GM18909 (cell line): ENCODE measurements around the gene SPRR4.

Experiments used
- ATAC-seq: cut with Tn5 transposase; IDR thresholded peaks from one replicate; pipeline ENCODE4 v1.9.1; 2021; ENCODE audit warnings: mild to moderate bottlenecking; ENCODE audit not compliant: unreplicated experiment, poor library complexity

SPRR4 gene

GRCh38 chr1:152964536-152964935 is 5.9 kb upstream of the SPRR4 start:
- no peak for ATAC-seq

DNA sequence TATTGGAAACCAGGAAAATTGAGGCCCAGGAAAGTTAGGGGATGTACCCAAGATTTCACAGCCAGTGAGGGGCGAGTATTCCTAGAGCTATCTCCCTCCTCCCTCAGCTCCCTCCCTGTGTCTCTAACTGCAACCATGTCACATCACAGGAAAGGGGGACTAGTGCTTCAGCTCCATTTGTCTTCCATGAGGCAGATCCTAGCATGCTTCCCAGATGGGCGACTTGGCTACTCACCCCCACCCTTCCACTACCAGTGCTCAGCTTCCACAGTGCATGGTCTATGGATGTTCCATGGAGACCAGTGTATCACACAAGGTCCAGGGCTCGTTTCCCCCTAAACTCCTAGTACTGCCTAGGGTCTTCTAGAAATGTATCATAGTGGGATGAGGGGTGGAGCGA is 4.6 kb upstream of the SPRR4 start:
- ATAC-seq = no peak

DNA sequence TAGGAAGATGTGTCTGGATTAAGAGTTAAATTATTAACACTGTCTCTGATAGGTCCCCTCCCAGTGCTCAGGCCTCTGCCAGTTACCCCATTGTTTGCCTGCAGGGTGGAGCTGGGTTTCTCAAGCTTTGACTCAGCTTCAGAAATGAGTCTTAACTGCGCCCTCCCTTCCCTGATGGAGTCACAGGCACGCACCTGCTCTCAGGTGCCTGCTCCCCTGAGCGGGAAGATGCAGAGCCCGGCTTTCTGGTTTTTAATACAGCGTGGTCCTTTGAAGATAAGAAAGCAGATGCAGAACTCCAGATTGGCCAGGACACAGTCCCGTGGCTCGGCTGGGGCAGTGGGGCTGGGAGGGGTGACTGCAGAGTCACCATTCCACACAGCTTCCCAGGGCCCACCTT is 3.2 kb upstream of the SPRR4 start:
- no peak for ATAC-seq

GRCh38 chr1:152968248-152968647 is 2.2 kb upstream of the SPRR4 start:
- ATAC-seq = peak; percentile 90

GRCh38 chr1:152969036-152969435 is 1.4 kb upstream of the SPRR4 start:
- no peak for ATAC-seq

DNA sequence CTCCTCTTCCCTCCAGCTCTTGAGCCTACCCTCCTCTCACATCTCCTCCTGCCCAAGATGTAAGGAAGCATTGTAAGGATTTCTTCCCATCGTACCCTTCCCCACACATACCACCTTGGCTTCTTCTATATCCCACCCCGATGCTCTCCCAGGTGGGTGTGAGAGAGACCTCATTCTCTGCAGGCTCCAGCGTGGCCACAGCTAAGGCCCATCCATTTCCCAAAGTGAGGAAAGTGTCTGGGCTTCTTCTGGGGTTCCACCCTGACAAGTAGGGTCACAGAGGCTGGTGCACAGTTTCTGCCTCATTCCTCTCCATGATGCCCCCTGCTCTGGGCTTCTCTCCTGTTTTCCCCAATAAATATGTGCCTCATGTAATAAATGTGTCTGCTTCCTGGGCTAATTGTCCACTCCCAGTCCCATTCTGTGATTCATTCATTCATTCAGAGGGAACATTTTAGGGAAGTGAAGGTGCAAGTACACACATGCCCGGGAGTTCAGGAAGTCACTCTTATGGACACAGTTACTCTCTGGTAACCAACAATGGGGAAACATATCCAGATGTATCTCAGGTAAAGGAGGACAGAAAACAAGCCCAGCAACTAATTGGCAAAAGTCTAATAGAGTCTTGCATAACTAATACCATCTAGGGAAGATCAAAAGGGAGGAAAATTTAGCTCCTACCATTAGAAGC is 1.9 kb downstream of the SPRR4 start:
- ATAC-seq = no peak

DNA sequence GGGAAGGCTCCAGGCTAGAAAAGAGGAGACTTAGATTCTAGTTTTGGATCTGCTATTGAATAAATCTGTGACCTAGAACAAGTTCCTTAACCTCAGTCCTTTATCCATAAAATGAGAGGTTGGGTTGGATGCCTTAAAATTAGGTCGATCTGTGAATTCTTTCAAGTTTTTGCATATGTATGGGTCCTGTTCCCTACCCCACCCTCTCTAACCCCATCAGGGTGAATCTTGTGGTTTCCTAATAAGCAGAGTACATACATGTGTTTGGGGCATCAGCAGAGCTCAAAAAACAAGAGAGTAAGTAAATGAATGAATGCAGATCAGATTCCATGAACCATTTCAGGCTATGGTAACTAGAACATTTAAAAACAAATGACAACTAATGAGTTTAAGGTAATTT is 6.2 kb downstream of the SPRR4 start:
- no peak for ATAC-seq

DNA sequence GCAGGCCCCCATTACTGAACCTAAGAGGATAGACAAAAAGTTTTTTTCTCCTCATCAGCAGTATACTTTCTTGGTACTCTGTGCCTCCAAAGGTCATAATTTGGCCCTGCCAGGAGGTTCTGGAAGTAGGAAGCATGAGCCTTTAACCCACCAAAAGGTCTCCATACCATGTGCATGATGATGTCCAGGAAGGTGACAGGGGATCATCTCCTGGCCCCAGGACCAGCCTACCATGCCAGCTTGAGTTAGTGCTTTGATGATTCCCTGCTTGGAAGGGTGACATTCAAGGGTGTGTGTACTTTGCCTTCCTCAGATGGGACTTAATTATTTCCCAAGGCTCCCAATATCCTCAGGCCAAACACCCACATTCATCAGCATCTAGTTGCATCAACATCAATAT is 7.2 kb downstream of the SPRR4 start:
- no peak for ATAC-seq

GRCh38 chr1:152980676-152981075 is 10.2 kb downstream of the SPRR4 start:
- ATAC-seq = no peak

GRCh38 chr1:152981146-152981871 is 10.9 kb downstream of the SPRR4 start:
- no peak for ATAC-seq

DNA sequence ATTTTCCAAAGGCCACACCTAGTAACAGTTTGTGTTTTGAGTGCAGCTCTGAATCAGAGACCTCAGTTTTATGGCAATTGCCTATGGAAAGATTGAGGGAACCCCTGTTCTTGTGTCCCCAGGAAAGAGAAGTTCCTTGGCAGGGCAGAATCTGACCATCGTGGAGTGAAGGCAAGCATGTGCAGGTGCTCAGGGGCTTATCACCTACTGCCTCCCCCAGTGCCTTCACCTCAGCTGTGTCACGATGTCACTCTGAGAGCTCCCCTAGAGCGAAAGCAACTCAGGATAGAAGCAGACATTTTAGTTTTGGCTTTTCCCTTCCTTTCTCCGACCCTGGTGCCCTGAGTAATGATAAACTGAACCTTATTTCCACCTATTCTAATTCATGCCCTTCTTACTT is 11.6 kb downstream of the SPRR4 start:
- ATAC-seq = no peak

DNA sequence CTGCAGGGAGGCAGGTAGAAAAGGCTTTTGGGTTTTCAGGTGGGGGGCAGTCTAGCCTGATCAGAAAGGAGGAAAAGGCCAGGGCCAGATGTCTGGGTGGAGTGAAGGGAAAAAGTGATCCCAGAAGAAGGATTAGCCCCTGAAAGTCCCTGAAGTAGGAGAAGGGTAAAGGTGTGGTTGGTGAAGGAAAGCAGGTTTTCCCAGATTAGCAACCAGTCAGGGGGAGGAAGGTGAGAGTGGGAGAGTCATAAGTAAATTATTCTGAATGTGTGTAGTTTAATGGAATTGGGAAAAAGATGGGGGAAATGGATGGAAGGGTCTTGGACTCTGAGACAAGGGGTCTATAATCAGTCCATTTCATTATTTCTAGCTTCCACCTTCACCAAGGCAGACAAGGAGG is 12.8 kb downstream of the SPRR4 start:
- ATAC-seq = no peak

DNA sequence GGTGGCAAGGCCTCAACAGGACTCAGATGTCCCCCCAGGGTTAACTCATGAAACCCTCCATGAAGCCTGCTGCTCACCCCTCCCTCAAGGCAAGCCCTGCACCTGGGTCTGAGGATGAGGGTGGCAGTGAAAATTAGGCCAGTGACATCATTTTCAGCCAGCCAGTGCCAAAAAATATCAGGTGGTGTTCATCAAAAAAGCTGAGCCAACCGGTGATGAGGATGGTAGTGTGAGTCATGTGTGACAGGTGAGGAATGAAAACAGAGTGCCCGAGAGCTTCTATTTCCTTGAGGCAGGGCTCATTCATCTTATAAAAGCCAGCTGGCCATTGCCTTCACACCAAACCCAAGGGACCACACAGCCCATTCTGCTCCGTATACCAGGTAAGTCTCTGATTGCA is 13.3 kb downstream of the SPRR4 start, which contains the start of gene SPRR1A:
SPRR1A (plus strand) TSS at position 339 of the 400 bp plus-strand sequence. CDS start 1,150 bp downstream, outside the sequence.
- no peak for ATAC-seq

- no peak for ATAC-seq
Measured at GRCh38 chr1:152986578-152986977, 16.1 kb downstream of the SPRR4 start.

DNA sequence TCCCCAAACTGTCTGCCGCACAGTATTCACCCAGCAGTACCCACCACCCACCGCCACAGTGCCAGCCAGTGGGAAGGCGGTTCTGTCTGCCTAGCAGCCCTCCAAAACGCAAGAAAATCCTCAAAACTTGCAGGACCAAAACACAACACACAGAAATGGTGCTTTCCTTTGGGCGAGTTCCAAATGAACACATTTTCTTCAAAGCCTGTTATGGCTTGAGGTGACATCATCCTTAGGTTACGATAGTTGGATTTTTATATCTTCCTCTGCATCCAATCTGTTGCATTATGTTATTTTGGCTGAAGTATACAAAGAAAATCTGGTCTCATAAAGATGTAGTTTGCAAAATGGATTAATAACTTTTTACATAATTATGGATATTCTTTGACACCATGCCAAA is 22.7 kb downstream of the SPRR4 start:
- ATAC-seq = no peak

DNA sequence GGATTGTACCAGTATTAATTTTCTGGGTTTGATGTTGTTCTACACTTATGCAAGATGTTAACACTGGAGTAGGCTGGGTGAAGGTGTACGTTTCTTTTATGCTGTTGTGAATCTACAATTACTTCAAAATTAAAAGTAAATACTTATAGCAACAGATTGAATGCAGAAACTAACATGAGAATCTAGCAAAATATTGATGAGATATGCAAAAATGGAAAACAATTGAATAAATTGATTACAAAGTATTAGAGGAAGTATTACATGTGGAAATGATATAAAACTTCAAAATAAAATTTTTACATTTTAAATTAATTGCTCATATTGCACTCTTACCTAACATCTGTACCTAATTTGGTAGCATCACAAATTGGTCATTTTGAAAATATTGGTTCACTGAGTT is 25.4 kb downstream of the SPRR4 start:
- no peak for ATAC-seq

- no peak for ATAC-seq
Measured at GRCh38 chr1:152996633-152997400, 26.4 kb downstream of the SPRR4 start.

GRCh38 chr1:152997901-152998300 is 27.5 kb downstream of the SPRR4 start:
- no peak for ATAC-seq

GRCh38 chr1:152998476-152998875 is 28.0 kb downstream of the SPRR4 start:
- ATAC-seq = no peak

DNA sequence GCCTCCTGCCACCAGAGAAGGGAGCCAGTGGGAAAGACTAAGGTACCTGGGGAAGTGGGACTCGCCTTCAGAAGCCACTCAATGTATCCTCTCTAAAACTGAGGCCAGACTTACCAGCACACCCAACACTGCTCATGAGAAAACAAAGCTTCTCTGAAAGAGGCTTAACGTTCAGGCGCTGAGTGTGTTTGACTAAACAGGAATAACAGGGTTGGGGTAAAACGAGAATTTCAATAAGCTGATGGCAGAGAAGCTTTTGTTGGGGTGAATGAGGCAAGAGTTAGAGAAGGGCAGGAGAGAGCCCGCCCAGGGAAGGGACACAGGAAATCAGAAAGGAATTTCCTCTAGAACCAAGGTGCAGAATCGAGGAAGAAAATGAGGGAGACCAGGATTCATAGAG is 29.4 kb downstream of the SPRR4 start:
- no peak for ATAC-seq

DNA sequence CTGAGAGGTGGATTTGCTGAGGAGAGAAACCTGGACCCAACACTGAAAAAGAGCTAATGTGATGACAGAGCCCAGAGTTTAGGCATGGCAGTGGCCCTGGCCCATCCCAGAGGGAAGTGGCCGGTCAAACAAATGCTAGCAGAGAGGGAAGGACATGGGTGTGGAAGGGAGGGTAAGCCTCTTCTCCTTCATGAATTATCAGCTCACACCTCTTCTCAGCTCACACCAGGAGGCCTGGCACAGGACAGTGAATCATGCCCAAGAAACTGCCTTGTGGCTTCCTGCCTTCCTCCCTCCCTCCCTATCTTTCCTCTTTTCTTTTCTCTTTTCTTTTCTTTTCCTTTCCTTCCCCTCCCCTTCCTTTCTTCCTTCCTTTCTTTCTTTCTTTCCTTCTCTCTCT is 29.8 kb downstream of the SPRR4 start:
- ATAC-seq = no peak
